ENCODE measurements around the gene KRT1. TPM values are rescaled to one million over a fixed set of nuclear protein-coding genes. Genes with fewer than 3 reads are reported as not detected.
A peak's percentile ranks its signal among the peaks of the same experiment; 100 is the strongest.
"Not testable (repeated sequence)": the region's sequence is repeated elsewhere in the genome, so short reads cannot be mapped to it uniquely, and the experiment has no call there.

The KRT1 gene
- total RNA-seq, 1 donor from 2014 or later: not detected

DNA sequence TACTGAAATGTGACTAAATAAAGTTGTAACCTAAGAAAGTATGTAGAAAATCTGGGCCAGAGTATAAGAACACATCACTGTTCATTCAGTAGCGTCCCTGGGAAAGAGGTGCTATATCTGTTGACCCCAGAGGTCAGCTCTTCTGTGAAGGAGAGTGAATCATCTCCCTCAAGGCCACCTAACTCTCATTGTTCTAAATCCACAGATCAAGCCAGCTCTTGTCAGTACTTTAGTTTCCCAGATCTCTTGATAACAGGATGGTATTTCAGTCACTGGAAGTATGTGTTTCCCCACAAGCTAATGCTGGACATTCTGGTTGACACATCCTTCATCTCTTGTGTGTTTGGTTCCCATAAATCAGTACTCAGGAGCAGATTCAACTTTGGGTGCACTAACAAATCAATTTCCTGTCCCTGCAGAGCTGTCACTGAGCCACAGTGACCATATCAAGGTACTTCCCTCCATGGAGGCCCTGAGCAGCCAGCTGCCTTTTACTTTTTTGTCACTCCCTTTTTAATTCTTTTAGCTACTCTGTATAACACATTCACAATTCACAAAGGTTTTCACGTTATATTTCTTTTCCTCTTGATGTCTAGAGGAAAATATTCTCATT, 7.8 kb downstream of the KRT1 start:
- DNase-seq (ENCODE audit: low read depth): no peak
- TF ChIP-seq, protein P1, sequence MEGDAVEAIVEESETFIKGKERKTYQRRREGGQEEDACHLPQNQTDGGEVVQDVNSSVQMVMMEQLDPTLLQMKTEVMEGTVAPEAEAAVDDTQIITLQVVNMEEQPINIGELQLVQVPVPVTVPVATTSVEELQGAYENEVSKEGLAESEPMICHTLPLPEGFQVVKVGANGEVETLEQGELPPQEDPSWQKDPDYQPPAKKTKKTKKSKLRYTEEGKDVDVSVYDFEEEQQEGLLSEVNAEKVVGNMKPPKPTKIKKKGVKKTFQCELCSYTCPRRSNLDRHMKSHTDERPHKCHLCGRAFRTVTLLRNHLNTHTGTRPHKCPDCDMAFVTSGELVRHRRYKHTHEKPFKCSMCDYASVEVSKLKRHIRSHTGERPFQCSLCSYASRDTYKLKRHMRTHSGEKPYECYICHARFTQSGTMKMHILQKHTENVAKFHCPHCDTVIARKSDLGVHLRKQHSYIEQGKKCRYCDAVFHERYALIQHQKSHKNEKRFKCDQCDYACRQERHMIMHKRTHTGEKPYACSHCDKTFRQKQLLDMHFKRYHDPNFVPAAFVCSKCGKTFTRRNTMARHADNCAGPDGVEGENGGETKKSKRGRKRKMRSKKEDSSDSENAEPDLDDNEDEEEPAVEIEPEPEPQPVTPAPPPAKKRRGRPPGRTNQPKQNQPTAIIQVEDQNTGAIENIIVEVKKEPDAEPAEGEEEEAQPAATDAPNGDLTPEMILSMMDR (conservative IDR thresholded peaks at IDR 0.05; ENCODE audit: low read depth, low read length): no peak
- H3K4me3 ChIP-seq (ENCODE audit: low read depth, low read length): no peak overlapping the region

GRCh38 chr12:52670961-52671360, 9.2 kb downstream of the KRT1 start:
- no peak for DNase-seq (ENCODE audit: low read depth)
- TF ChIP-seq, protein P1 (conservative IDR thresholded peaks at IDR 0.05; ENCODE audit: low read depth, low read length): no peak
- no peak overlapping the region for H3K4me3 ChIP-seq (ENCODE audit: low read depth, low read length)

GRCh38 chr12:52670506-52670905, 9.7 kb downstream of the KRT1 start:
- no peak for DNase-seq (ENCODE audit: low read depth)
- TF ChIP-seq, protein P1 (conservative IDR thresholded peaks at IDR 0.05; ENCODE audit: low read depth, low read length): no peak
- no peak overlapping the region for H3K4me3 ChIP-seq (ENCODE audit: low read depth, low read length)

- not testable (repeated sequence) for H3K4me3 ChIP-seq (ENCODE audit: low read depth, low read length); DNase-seq (ENCODE audit: low read depth)
Observed at GRCh38 chr12:52669941-52670340, 10.3 kb downstream of the KRT1 start.

GRCh38 chr12:52669426-52669825, 10.8 kb downstream of the KRT1 start:
- TF ChIP-seq, protein P1 (conservative IDR thresholded peaks at IDR 0.05; ENCODE audit: low read depth, low read length): no peak
- DNase-seq (ENCODE audit: low read depth): no peak
- no peak overlapping the region for H3K4me3 ChIP-seq (ENCODE audit: low read depth, low read length)

DNA sequence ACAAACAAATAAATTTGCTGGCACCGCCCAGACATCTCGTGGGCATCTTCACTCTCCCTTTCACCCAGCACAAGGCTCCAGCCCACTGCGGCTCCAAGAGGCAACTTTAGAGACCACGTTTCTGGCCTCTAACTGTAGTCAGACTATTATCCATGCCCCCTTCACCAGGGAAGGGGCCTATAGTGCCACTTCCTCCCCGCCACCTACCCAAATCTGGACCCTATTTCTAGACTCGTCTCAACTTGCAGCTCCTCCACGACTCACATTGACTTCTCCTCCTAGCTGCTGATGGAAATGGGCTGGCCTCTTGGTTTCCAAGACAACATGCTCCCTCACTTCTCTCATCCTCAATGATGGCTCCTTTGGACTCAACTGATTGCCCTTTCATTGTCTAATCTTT, 12.3 kb downstream of the KRT1 start:
- TF ChIP-seq, protein P1 (conservative IDR thresholded peaks at IDR 0.05; ENCODE audit: low read depth, low read length): no peak
- H3K4me3 ChIP-seq (ENCODE audit: low read depth, low read length): no peak overlapping the region
- no peak for DNase-seq (ENCODE audit: low read depth)

DNA sequence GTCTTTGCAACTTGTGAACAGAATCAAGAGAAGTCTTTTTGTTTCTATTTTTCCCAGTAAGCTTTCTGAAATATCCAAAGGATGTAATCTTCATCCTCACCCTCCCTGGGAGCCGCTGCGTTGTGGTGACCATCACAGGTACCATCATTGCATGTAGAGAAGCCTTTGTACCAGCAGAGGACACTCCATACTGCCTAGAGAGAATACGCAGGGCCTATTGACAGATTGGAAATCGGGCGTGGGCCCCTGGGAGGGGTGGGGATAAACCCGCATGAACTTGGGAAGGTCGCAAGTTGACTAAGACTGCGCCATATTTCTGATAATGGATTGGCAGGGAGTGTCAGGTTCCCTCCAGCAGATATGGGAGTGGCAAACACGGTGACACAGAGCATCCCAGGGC, 12.7 kb downstream of the KRT1 start:
- TF ChIP-seq, protein P1 (conservative IDR thresholded peaks at IDR 0.05; ENCODE audit: low read depth, low read length): peak; percentile 52
- no peak overlapping the region for H3K4me3 ChIP-seq (ENCODE audit: low read depth, low read length)
- no peak for DNase-seq (ENCODE audit: low read depth)
